Measurements from ENCODE around the gene TMCC1.
A peak's percentile ranks its signal among the peaks of the same experiment; 100 is the strongest.

The TMCC1 gene

GRCh38 chr3:129672412-129672811, 221.1 kb downstream of the TMCC1 start:
- no peak for DNase-seq (ENCODE audit: low read depth)
- TF ChIP-seq, protein P1, sequence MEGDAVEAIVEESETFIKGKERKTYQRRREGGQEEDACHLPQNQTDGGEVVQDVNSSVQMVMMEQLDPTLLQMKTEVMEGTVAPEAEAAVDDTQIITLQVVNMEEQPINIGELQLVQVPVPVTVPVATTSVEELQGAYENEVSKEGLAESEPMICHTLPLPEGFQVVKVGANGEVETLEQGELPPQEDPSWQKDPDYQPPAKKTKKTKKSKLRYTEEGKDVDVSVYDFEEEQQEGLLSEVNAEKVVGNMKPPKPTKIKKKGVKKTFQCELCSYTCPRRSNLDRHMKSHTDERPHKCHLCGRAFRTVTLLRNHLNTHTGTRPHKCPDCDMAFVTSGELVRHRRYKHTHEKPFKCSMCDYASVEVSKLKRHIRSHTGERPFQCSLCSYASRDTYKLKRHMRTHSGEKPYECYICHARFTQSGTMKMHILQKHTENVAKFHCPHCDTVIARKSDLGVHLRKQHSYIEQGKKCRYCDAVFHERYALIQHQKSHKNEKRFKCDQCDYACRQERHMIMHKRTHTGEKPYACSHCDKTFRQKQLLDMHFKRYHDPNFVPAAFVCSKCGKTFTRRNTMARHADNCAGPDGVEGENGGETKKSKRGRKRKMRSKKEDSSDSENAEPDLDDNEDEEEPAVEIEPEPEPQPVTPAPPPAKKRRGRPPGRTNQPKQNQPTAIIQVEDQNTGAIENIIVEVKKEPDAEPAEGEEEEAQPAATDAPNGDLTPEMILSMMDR (IDR thresholded peaks at IDR 0.05; ENCODE audit: insufficient read depth, low read depth, low read length, missing control alignments), result no peak
- no peak overlapping the region for H3K4me3 ChIP-seq (ENCODE audit: low read length)

- DNase-seq (ENCODE audit: low read depth), result peak; percentile 78
- H3K4me3 ChIP-seq (ENCODE audit: low read length), result no peak overlapping the region
- TF ChIP-seq, protein P1 (IDR thresholded peaks at IDR 0.05; ENCODE audit: insufficient read depth, low read depth, low read length, missing control alignments), result no peak
Observed at GRCh38 chr3:129665024-129665768, 228.3 kb downstream of the TMCC1 start.

DNA sequence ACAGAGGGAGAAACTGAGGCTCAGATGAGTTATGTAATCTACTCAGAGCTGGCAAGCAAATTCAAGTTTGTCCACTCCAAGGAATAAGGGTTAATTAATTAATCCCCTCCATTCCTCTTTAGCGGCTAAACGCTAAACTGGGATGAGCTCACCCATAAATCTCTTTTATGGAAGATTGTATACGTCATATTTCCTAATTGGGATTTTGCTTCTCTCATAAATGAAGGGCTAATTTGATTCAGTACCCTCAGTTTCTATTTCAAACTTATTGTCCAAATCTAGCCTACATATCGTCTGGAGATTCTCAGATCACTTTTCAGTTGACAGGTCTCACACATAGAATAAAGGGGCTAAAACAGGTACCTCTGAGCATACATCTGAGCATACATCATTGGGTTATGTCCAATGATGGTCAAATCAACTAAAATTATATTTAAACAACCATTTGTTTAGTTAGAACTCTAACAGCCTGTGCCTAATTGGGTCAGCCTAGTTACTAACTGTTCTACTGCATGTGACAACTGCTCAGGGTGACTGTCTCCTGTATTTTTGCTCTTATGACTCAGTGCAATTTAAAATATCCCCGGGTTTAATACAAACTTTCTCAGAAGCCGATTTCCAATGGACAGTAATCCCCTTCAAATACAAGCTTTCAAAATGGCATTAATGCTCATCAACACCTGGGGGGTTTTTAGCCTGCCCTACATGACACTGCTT, 229.4 kb downstream of the TMCC1 start:
- H3K4me3 ChIP-seq (ENCODE audit: low read length), result no peak overlapping the region
- TF ChIP-seq, protein P1 (IDR thresholded peaks at IDR 0.05; ENCODE audit: insufficient read depth, low read depth, low read length, missing control alignments), result no peak
- peak; percentile 51 for DNase-seq (ENCODE audit: low read depth)

GRCh38 chr3:129663045-129663446, 230.5 kb downstream of the TMCC1 start:
- TF ChIP-seq, protein P1 (IDR thresholded peaks at IDR 0.05; ENCODE audit: insufficient read depth, low read depth, low read length, missing control alignments), result no peak

GRCh38 chr3:129662191-129662608, 231.3 kb downstream of the TMCC1 start:
- H3K4me3 ChIP-seq (ENCODE audit: low read length), result no peak overlapping the region
- TF ChIP-seq, protein P1 (IDR thresholded peaks at IDR 0.05; ENCODE audit: insufficient read depth, low read depth, low read length, missing control alignments), result no peak
- peak; percentile 19 for DNase-seq (ENCODE audit: low read depth)

More at GRCh38 chr3:129663045-129663446, 230.5 kb downstream of the TMCC1 start:
- no peak overlapping the region for H3K4me3 ChIP-seq (ENCODE audit: low read length)
- DNase-seq (ENCODE audit: low read depth), result peak; percentile 97

DNA sequence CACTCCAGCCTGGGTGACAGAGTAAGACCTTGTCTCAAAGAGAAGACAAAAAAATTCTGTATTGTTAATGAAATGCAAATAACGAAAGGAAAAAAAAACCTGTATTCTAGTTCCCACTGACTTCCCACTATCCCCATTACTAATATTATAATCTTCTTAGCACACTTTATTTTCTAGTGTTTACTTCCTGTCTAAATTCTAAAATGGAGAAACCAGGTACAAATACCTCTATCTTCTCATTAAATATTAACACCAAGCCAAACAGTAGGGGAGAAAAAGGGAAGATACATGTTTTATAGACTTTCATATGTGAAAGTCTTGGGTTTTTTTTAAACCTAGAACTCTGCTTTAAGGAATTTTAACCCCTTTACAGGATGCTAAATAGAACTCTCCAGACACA, 231.7 kb downstream of the TMCC1 start:
- TF ChIP-seq, protein P1 (IDR thresholded peaks at IDR 0.05; ENCODE audit: insufficient read depth, low read depth, low read length, missing control alignments), result no peak
- no peak overlapping the region for H3K4me3 ChIP-seq (ENCODE audit: low read length)
- no peak for DNase-seq (ENCODE audit: low read depth)
